HG02588 (cell line): ENCODE measurements around the gene POLK.
A peak's percentile ranks its signal among the peaks of the same experiment; 100 is the strongest.
"Not testable (repeated sequence)": the region's sequence is repeated elsewhere in the genome, so short reads cannot be mapped to it uniquely, and the experiment has no call there.

ENCODE experiments used
- ATAC-seq: cut with Tn5 transposase; IDR thresholded peaks from one replicate; pipeline ENCODE4 v1.9.1; 2021; ENCODE audit warnings: mild to moderate bottlenecking, moderate library complexity; ENCODE audit not compliant: unreplicated experiment

POLK gene

DNA sequence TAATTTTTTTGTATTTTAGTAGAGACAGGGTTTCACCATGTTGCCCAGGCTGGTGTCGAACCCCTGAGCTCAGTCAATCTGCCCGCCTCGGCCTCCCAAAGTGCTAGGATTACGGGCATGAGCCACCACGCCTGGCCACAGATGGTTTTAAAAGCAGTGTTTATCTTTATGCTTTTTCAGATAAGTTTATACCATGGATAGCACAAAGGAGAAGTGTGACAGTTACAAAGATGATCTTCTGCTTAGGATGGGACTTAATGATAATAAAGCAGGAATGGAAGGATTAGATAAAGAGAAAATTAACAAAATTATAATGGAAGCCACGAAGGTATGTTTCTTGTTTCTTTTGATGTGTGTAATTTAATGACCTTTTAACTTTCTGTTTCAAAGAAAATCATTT, 35.1 kb downstream of the POLK start:
- no peak for ATAC-seq

DNA sequence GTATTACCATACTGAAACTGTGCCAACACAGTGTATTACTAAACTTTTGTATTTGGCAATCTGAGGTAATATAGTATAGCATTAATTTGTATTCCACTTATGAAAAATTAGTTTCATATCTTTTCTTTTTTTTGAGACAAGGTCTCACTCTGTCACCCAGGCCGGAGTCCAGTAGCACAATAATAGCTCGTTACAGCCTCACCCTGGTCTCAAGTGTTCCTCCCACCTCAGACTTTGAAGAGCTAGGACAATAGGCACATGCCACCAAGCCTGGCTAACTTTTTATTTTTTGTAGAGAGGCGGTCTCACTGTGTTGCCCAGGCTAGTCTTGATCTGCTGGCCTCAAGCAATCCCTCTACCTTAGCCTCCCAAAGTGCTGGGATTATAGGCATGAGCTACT, 36.1 kb downstream of the POLK start:
- ATAC-seq, result no peak

DNA sequence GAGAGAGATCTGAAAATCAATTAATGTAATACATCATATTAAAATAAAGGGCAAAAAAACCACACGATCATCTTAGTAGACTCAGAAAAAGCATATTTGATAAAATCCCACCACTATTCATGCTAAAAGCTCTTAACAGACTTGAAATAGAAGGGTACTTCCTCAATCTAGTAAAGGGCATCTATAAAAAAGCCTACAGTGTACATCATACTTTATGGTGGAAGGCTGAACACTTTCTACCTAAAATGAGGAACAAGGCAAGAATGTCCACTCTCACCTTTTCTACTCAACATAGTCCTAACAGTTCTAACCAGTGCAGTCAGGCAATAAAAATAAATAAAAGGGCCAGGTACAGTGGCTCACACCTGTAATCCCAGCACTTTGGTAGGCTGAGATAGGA, 38.9 kb downstream of the POLK start:
- ATAC-seq, result no peak

DNA sequence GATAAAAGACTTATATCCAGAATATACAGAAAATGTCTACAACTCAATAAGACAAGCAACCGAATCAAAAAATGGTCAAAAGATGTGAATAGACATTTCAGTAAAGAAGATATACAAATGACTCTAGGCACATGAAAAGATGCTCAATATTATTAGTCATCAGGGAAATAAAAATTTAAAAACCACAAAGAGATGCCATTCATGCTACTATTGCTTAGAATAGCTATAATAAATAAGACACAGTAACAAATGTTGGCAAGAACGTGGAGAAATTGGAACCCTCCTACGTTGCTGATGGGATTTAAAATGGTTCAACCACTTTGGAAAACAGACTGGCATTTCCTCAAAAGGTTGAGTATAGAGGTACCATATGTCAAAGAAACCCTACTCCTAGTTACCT, 39.8 kb downstream of the POLK start:
- no peak for ATAC-seq

DNA sequence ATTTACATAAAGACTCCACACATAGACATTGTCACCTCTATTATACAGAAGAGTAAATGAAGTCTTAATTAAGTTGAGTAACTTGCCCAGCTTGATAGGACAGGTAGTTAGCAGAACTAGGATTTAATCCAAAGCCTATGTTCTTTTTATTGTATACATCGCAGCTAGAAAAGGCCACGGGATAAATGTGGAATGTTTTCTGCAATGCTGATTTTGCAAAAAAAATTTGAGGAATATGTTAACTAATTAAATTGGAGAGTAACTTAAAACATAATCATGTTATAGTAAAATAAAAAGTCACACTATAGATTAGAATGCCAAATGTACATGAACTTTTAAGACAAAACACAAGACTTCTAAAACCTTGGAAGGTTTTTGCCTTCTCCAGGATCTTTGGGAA, 41.1 kb downstream of the POLK start:
- ATAC-seq, result no peak

DNA sequence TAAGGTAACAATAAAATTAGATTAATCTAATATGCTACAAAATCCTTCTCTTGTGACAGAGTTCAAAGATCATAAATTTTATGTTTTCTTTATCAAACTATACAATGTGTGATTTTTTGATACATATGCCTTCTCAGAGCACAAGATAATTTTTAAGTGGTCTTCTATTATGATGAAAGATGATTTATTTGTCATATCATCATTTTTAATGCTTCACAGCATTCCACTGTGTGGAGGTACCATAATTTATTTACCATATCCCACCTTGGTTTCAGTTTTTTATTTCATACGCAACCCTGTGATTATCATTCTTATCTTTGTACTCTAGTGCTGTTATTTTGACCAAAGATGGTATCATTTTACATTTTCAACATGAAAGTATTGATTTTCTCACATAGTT, 41.7 kb downstream of the POLK start:
- ATAC-seq, result no peak

DNA sequence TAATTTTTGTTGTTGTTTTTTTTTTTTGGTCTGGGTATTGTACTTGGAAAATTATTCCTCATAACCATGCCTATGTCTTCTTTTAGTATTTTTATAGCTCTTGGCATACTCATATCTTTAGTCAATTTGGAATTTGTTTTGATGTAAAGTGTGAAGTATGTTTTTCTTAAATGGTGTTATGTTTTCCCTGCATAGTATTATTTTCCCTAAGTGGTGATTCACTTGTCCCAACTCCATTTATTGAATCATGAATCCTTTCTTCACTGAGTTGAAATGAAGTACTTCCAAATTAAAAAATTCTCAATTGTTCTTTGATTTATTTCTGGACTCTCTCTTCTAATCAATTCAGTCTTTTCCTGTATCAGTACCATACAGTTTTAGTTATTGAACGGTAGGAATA, 46.5 kb downstream of the POLK start:
- ATAC-seq, result no peak

DNA sequence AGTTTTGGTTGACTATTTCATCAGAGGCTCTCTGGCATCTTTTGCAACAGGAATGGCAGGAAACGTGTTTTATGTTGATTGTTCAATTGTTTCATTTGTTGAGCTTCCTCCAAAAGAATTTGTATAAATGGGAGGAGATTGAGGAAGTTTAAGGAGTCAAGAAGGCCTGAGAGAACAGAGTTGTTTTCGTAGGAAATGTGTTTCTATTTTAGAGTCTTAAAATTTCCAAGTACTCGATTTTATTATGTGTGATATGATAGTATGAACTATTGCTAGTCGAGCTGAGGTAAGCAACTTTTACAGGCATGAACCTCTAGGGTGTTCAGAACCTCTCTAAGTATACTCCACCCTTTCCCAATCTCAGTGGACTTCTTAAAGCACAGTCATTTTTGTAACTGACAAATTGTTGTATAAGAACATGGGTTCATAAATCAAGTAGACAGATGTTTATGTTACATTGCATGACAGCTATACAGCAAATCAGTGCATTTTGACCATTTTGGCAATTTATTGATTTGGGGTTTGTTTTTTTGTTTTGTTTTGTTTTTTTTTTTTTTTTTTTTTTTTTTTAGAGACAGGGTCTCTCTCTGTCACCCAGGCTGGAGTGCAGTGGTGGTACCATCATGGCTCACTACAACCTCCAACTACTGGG, 47.4 kb downstream of the POLK start:
- no peak for ATAC-seq

DNA sequence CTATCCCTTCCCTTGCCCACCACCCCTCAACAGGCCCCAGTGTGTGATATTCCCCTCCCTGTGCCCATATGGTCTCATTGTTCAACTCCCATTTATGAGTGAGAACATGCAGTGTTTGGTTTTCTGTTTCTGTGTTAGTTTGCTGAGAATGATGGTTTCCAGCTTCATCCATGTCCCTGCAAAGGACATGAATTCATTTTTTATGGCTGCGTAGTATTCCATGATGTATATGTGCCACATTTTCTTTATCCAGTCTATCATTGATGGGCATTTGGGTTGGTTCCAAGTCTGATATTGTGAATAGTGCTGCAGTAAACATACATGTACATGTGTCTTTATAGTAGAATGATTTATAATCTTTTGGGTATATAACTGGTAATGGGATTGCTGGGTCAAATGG, 49.0 kb downstream of the POLK start:
- ATAC-seq, result not testable (repeated sequence)

DNA sequence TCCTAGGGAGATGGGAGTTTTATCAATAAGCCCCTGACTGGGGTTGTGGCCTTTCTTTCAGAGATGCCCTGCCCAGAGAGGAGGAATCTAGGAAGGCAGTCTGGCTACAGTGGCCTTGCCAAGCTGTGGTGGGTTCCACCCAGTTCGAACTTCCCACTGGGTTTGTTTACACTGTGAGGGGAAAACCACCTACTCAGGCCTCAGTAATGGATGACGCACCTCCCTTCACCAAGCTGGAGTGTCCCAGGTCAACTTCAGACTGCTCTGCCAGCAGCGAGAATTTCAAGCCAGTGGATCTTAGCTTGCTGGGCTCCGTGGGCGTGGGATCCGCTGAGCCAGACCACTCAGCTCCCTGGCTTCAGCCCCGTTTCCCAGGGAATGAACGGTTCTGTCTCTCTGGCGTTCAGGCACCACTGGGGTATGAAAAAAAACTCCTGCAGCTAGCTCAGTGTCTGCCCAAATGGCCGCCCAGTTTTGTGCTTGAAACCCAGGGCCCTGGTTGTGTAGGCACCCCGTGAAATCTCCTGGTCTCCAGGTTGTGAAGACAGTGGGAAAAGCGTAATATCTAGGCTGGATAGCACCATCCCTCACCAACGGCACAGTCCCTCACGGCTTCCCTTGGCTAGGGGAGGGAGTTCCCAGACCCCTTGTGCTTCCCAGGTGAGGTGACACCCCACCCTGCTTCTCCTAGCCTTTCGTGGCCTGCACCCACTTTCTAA, 54.5 kb downstream of the POLK start:
- not testable (repeated sequence) for ATAC-seq

DNA sequence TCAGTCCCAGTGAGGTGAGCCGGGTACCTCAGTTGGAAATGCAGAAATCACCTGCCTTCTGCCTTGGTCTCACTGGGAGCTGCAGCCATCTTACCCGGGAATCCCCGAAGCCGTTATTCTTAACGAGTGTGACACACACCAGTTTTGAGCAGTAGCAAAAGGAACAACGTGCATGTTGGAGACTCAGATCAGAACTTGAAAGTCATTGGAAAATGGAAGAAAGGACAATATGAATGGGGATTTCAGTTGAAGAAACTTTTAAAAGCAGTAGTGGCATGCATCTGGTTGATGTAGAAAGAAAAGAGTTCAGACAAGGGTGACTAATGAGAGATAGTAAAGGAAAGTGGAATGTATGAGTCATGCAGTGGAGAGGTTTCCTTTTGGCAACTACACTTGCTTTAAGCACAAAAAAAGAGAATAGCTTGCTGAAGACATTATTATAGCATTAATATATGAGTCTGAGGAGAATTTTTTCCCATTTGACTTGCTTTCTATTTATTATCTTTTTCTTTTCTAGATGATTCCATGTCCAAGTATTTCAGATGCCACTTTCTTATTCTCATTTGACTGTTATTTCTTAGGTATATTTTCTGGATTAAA, 55.1 kb downstream of the POLK start:
- ATAC-seq, result peak; percentile 84

DNA sequence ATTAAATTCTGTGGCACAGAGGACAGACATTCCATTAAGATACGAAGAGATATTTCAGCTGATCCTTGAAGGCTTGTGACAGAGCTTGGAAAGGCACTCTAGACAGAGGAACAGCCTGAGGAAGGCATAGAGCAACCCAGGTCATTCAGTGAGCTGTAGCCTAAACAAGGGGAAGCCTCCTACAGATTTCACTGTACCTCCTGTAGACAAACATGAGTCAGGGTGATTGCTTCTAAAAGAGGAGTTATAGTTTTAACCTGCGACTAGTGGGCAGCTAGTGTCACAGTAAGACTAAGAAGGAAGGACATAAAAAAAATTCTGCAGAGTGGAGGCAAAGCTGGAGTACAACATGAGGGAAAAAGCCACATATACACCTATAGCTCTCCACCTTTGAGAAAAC, 56.0 kb downstream of the POLK start:
- peak; percentile 47 for ATAC-seq

DNA sequence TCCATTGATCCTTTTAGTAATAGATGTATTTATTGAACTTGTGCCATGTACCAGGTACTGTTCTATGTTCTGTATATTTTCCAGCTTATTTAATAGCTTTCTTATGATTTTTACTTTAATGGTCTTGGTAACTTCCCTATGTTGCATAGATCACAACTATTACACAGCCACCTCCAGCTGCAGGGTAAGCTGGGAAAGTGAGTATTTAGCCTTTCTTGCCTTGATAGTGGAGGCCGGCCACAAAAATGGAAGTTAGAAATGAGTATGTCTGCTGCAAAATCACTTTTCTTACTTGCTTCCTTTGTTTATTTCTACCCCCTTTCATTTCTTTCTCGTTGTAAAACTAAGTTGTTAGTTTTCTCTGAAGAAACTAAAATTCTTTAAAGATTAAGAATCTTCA, 56.5 kb downstream of the POLK start:
- ATAC-seq, result no peak

DNA sequence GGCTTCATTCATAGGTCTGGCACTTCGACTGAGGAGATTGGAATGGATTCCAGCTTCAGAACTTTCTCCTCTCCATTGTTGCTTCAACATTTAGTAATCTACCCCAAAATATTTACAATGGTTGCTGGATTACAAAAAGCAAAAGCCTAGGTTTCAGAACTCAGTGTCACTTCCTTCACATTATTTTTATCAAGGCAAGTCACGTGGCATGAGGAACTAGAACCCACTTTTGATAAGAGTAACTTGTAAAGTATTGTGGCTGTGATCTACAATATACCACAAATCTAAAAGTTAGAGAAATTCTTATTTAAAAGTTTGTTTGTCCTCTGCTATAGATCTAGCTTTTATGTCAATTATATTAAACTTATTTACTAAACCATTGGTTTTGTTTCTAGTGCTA, 59.9 kb downstream of the POLK start:
- no peak for ATAC-seq

DNA sequence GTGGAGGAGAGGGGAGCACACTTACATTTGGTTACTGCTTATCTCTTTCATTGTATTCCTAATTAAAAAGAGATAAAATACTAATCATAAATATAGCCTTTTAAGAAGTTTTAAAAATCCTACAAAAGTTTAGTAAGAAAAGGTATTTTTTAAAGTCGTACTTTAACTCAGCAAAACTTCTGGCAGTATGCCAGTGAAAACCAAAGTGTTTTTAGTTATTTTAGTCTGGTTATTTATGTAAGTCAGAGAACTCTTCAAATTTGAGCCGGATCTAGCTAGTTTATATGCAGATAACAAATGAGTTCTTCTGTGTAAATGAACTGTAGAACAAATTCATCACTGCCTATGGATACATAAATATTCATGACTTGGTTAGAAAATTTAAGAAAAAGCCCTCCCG, 63.1 kb downstream of the POLK start:
- ATAC-seq, result peak; percentile 17

DNA sequence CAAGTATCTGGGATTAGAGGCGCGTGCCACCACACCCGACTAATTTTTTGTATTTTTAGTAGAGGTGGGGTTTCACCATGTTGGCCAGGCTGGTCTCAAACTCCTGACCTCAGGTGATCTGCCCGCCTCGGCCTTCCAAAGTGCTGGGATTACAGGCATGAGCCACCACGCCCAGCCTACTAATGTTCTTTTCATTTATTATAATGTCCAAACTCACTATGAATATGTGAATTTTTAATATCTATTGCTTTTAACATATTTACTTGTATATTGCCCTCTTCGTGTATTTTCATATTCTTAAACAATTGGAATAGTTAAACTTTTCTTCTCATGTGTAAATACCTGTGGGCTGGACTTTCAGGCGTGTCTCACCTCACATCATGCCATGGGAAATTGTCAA, 66.6 kb downstream of the POLK start:
- ATAC-seq, result not testable (repeated sequence)

DNA sequence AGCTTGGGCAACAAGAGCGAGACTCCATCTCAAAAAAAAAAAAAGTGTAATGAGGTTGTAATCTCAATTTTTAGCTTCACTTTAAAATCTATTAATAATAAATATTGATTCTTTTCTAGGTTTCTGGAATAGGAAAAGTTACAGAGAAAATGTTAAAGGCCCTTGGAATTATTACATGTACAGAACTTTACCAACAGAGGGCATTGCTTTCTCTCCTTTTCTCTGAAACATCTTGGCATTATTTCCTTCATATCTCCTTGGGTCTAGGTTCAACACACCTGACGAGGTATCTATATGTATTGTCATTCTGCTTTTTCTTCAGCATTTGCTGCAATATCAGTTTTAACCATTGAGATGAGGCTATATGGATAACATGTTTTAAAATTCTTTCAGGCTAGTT, 73.0 kb downstream of the POLK start:
- no peak for ATAC-seq

DNA sequence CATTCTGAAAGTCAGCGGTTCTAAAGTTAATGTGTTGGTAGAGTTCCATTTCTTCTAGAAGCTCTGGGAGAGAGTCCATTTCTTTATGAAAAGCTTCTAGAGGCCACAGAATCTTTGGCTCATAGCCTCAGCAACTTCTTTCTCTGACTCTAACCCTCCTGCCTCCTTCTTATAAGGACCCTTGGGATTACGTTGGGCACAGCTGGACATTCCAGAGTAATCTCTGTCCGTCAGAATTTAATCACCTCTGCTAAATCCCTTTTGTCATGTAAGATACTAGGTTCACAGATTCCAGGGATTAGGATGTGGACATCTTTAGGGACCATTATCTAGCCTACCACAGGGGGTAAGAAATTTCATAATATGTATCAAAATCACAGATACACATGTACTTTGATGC, 77.0 kb downstream of the POLK start:
- ATAC-seq, result no peak

DNA sequence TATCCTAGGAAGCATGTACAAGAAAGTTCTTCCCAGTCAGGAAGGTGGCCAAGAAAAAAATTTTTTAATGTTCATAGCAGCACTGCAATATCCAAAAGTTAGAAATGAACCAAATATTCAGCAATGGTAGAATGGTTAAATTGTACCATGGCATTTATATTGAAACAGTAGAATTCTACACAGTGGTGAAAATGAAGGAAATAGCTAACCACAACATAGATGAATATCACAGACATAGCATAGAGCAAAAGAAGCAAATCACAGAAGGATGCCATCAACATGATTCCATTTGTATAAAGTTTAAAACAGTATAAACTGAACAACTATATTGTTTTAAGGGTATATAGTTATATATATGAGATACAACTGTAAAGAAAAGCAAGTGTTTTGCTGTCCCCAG, 88.8 kb downstream of the POLK start:
- no peak for ATAC-seq

DNA sequence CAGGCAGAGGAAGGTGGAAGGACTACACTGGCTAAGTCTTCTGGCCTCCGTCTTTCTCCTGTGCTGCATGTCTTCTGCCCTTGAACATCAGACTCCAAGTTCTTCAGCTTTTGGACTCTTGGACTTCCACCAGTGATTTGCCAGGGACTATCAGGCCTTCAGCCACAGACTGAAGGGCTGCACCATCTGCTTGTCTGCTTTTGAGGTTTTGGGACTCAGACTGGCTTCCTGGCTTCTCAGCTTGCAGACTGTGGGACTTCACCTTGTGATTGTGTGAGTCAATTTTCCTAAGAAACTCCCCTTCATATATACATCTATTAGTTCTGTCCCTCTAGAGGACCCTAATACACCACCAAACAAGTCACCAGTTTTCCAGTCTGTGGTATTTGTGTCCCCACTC, 89.9 kb downstream of the POLK start:
- no peak for ATAC-seq

DNA sequence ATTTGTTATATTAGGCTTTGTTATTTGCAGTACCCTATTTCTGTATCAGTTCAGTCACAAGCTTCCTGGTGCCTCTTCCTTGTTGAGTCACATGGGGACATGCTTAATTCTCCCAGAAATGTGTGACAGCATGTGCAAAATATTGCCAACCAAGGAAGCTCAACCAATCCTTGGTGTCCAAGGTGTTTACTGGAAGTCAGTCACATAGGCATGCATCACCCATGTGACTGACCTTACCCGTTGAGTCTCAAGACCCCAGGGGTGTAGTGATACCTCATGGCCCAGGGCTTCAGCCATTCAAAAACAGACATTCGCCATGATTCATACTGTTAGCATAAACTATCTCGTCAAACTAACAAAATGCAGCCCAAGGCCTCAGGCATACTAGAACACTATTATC, 90.3 kb downstream of the POLK start:
- no peak for ATAC-seq

DNA sequence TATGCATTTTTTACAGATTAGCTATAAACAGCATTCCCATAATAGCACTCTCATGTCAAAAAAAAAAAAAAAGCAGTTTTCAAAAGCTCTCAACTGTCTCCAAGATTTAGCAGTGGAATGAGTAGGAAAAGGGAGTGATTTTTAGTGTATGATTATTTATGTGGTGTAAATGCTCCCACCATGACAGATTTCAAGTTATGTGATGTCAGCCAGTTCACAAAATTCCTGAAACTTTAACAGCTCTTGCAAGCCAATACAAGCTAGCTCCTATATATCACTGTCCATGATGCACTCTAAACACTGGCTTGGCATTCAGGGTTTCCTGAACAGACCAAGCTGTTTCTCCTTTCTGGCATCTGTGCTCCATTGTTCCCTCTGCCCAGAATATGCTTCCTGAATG, 91.7 kb downstream of the POLK start:
- no peak for ATAC-seq

DNA sequence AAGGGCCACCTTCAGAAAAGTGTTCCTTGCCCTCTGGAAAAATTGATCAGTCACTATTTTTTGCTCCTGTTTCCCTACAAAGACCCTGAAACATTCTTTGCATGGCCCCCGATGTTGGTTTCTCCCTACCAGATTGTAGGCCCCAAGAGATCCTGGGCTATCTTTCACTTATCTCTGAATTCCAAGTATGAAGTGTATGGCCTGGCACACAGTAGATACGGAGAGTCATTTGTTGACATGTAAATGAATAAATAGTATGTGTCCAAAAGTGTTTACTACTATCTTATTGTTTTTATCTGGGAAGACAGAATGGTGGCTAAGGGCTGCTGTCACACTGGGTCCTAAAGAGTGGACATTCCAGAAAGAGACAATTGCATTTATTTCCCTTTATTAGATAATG, 92.1 kb downstream of the POLK start:
- no peak for ATAC-seq
